IPS-11a (cell line): ENCODE measurements around the gene OSBPL9.

Source experiments
- H3K4me3 ChIP-seq: one replicate; pipeline ENCODE4 v1.5.1; 2013; ENCODE audit warnings: low read depth, low read length, control low read depth

The OSBPL9 gene, protein sequence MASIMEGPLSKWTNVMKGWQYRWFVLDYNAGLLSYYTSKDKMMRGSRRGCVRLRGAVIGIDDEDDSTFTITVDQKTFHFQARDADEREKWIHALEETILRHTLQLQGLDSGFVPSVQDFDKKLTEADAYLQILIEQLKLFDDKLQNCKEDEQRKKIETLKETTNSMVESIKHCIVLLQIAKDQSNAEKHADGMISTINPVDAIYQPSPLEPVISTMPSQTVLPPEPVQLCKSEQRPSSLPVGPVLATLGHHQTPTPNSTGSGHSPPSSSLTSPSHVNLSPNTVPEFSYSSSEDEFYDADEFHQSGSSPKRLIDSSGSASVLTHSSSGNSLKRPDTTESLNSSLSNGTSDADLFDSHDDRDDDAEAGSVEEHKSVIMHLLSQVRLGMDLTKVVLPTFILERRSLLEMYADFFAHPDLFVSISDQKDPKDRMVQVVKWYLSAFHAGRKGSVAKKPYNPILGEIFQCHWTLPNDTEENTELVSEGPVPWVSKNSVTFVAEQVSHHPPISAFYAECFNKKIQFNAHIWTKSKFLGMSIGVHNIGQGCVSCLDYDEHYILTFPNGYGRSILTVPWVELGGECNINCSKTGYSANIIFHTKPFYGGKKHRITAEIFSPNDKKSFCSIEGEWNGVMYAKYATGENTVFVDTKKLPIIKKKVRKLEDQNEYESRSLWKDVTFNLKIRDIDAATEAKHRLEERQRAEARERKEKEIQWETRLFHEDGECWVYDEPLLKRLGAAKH

DNA sequence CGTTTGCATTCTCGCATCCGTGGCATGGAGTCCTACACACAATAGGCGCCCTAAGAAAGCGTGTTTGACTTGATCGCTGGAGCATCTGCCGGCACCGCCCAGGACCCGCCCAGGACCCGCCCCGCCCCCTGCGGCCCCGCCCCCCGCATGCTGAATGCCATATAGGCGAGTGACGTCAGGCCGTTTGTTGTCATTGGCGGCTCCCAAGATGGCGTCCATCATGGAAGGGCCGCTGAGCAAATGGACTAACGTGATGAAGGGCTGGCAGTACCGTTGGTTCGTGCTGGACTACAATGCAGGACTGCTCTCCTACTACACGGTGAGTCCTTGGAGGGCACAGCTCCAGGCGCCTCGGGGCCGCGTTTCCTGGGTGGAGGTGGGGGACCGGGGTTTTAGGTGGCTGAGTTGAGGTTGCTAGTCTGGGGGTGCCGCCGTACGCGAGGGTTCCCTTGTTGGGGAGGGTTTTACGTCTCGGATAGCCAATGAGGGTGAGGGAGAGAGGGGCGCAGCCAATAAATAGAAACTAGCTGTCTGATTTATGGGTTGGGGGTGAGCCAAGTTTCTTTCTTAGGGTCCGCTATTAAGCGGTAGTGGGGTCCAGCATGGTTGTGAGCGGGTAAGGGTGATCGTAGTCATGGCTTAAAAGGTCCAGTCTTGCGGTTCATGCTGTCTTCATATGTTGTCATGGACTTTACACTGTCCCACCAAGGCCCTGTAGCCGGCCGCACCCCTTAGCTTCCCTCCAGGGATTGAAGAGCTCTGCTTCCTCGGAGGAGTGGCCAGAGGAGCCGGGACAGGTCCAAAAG is at the start of gene OSBPL9:
Gene OSBPL9, plus strand, starts transcription at position 190 of the 806 bp plus-strand sequence. Its CDS starts 19 bp downstream, at position 209.
- peak within 1 kb of the TSS; percentile 96 for H3K4me3 ChIP-seq

DNA sequence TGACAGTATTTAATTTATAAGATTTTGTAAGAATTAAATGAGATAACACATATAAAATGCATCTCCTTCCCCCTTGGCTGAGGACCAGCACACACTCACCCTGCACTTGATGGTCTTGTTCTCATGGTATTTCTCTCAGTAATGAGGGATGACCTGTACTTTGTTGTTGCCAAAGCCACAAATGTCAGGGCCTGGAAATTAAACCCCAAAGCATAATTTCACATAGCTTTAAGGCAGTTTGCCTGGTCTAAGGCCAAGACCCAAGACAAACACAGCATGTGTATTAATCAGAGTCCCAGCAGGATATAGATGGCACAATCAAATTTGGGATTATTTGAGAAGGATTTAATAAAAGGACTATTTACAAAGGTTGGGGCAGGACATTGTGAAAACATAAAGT is 49.2 kb upstream of the OSBPL9 start:
- H3K4me3 ChIP-seq = no peak overlapping the region

DNA sequence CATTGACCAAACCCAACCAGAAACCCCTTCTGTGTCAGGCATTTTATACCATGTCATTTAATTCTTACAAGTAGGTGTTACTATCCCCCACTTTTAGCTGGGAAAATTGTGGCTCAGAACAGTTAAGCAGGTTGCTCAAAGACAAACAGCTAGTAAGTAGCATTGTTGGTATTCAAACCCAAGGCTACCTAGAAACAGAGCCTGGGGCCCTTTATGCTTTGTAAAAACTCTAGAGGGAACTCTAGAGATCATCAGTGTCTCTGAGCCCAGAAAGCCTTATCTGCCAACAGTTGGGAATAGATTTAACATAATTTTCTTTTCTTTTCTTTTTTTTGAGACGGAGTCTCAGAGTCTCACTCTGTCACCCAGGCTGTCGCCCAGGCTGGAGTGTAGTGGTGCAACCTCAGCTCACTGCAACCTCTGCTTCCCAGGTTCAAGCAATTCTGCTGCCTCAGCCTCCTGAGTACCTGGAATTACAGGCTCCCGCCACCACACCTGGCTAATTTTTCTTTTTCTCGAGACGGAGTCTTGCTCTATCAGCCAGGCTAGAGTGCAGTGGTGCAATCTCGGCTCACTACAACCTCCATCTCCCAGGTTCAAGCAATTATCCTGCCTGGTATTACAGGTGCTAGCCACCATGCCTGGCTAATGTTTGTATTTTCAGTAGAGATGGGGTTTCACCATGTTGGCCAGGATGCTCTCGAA is 48.5 kb upstream of the OSBPL9 start:
- no peak overlapping the region for H3K4me3 ChIP-seq

DNA sequence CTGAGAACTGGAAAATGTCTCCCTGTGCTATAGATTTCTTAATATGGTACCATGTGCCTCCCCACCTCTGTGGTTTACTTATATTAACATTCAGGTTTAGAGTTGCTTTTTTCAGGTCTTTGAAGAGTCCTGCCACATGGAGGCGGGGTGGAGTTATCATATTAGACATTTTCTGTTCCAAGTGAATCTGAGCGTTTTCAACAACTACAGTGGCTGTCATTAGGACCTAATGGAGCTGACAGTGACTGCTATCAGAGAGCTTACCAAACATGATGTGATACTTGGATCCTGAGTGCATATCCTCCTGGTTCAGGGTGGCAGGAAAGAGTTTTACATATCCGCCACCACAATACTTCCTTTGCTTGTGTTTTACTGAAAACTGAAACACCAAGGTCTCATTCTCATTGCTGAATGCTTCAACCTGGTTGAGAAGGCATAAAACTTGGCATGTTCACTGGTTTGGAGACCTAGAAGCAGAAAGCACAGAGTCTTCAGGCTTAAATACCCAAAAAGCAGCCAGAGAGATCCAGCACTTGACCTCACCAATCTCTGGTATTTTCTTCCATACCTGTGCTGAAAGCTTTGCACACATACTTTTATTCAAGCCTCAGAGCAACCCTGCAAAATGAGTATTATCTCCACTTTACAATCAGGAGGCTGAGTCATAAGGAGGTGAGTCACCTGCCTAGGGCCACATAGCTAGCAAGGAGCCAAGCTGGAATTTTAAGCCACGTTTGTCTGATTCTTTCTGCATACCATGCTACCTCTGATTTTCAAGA is 47.4 kb upstream of the OSBPL9 start:
- H3K4me3 ChIP-seq = no peak overlapping the region

DNA sequence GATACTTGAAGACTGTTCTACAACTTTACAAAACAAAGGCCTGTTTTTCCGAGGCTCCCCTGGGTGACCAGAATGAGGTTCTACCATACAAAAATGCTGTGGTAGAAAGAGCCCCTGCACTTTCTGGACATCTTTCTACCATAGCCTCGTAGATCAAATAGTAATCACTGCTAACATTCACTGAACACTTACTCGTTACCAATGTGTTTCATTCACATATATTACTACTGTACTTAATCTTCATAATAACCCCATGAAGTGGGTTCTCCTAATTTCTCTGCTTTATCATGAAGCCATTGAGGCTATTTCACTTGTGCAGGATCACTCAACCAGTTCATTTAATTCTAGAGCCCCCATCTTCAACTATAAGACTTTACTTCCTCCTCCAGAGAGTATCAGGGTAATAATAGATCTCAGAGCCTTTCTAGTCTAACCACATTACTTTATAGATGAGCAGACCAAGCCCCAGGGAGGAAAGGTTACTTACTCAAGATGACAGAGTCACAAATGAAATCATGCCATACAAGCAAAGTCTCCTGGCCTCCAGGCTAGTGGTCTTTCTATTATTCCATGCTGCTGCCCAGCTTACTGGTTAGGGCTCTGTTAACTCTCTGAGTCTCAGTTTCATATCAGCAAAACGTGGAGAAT is 46.7 kb upstream of the OSBPL9 start:
- H3K4me3 ChIP-seq = no peak overlapping the region

DNA sequence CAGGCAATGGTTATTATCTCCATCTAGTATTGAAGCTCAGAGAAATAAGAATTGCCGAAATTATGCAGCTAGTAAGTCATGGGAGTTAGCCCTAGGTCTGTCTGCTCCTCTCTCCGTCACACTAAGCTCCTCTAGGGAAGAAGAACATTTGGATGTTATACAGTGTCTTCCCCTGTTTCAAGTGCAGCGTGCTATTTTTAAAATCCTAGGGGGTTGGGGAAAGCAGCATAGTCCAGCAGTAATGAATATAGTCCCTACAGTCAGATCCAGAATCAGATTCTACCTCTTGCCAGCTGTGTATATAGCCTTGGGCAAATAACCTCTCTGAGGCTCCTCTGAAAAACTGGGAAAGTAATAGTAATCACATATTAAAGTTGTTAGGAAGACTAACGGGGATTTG is 44.5 kb upstream of the OSBPL9 start:
- H3K4me3 ChIP-seq = no peak overlapping the region

DNA sequence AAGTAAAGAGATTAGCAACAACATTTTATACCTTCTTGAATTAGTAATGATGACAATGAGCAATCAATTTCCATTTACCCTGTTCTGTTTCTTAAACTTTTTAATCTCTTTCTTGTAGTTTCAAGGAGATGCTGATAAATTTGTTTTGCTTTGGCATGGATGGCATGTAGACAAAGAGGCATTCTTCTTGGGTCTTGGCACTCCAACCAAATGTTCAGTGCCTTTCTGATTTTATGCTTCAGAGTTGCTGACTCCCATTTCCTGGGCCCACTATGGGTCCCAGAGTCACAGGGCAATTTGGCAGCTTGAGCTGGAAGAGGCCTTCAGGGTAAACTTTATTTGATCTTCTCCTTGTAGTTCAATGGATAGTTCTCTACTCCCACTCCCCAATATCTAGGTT is 42.1 kb upstream of the OSBPL9 start:
- no peak overlapping the region for H3K4me3 ChIP-seq

DNA sequence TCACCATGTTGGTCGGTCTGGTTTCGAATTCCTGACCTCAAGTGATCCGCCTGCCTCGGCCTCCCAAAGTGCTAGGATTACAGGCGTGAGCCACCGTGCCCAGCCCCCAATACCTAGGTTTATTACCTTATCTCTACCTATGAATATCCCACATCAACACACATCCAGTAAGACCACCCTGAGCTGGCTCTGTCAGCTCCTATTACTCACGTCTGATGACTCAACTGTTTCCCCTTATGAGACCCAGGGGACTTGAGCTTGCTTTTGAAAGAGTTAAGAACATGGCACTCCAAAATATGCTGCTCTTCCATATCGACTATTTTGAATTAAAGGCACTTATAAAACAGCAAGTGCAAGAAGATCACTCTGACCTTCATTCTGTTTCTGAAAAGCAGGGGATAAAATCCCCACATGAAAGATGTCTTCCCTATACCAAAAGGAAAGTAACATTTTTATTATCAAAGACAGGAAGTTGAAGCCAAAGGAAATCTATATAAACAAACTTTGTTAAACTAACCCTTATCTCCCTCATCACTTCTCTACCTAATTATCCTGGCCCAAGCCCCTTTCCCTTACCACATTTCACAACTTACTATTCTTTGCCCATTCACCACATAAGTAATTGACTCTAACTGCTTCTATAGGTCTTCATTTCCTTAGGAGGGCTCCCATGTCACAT is 41.3 kb upstream of the OSBPL9 start:
- no peak overlapping the region for H3K4me3 ChIP-seq

DNA sequence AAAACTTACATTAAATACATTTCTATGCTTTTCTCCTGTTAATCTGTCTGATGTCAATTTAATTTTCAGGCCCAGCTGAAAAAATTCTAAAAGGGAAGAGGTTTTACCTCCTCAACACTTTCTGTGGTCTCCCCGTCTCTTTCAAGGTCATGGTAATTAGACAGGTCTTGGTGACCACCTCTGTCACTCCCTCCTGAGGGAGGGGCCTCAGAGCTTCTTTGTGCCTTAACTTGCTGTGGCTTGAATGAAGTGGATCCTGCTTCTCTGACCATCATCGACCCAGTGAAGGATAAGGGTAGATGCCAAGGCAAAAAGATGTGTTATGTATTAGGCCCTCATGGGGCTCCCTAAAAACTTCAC is 40.8 kb upstream of the OSBPL9 start:
- H3K4me3 ChIP-seq = no peak overlapping the region

DNA sequence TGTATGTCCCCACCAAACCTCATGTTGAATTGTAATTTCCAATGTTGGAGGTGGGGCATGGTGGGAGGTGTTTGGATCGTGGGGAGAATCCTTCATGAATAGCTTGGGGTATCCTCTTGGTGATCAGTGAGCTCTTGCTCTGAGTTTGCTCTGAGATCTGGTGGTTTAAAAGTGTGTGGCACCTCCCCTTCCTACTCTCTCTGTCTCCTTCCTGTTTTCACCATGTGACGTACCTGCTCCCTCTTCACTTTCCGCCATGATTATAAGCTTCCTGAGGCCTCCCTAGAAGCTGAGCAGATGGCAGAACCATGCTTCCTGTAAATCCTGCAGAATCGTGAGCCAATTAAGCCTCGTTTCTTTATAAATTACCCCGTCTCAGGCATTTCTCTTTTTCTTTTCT is 40.0 kb upstream of the OSBPL9 start:
- no peak overlapping the region for H3K4me3 ChIP-seq

DNA sequence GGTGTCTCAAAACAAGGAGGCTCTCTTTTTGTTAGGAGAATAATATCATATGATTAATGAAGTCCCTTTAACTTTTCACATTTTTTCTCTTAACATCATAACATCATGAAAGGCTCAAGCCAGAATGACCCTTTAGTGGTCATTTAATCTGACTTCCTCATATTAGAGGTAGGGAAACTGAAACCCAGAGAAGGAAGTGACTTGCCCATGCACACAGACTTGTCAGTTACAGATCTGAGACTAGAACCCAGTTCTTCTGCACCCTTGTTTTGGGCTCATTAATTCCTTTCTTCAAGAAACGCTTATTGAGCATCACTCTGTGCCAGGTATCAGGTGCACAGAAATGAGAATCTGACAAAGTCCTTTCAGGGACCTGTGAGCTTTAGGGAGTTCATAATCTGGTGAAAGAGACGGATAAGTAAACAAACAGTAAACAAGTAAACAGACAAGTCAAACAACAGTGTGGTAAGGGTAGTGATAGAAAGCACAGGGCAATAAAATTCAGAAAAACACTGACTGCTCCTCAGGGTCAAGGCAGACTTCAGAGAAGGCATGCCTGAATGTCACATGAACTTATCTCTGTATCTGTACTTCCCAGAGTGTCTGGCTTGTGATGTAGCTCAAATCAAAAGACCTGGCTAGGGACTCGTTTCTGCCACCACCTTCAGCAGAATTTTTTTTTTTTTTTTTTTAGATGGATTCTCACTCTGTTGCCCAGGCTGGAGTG is 38.3 kb upstream of the OSBPL9 start:
- H3K4me3 ChIP-seq = no peak overlapping the region

DNA sequence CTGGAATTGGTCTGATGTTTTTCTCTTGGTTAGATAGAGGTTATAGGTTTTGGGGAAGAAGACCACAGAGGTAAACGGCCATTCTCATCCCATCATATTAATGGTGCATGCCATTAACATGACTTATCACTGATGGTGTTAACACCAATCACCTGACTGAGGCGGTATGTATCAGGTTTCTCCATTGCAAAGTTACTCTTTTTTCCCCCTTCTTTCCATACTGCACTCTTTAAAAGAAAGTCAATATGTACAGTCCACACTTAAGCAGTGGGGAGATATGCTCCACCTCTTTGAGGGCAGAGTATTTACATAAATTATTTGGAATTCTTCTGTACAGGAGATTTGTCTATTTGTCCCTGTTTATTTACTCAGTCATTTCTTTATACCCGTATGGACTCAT is 35.7 kb upstream of the OSBPL9 start:
- no peak overlapping the region for H3K4me3 ChIP-seq

DNA sequence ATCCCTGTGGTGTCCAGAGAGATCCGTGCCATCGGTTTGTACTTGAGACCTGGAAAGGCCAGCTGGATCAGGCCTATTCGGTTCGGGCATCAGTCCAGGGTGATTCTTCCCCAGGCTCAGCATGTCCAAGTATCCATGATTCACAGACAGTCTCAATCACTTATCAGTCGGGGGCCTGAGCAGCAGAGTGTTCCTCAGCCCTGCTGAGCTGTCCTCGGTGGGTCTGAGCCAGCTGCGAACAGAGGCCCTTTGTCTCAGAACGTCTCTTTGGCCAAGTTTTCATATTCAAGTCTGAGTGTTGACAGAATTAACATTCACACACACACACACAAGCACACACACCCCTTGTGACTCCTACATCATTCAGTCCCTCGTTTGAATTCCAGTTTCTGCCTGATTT is 33.4 kb upstream of the OSBPL9 start:
- H3K4me3 ChIP-seq = no peak overlapping the region

DNA sequence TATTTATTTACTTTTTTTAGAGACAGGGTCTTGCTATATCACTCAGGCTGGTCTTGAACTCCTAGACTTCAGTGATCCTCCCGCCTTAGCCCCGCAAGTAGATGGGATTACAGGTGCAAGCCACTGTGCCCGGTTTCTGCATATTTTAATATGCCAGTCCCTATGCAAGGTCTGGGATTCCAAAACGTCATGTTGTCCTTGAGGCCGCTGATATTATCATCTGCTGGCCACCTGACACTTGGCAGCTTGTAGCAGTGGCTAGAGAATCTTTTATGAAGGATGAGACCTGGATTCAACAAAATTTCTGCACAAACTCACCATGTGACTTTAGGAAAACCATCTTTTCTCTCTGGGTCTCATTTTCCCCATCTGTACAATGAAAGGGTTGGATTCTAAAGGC is 32.9 kb upstream of the OSBPL9 start:
- H3K4me3 ChIP-seq = no peak overlapping the region

DNA sequence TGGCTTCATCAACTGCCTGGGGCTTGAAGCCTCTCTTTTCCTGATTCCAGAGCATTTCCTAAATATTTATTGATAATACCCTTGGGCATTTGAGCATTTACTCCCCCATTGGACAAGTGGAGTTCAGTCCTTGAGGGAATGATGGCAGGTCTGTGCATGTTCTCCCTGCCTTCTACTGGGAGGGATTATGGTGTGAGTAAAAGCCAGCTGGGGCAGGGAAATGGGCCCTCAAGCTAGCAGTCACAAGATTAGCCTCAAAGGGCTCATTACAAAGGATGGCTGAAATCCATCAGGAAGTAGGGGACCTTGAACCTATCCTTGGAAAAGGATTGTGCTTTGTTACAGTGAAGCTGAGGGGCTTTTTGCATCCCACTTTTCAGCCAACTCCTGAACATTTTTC is 24.2 kb upstream of the OSBPL9 start:
- H3K4me3 ChIP-seq = no peak overlapping the region

DNA sequence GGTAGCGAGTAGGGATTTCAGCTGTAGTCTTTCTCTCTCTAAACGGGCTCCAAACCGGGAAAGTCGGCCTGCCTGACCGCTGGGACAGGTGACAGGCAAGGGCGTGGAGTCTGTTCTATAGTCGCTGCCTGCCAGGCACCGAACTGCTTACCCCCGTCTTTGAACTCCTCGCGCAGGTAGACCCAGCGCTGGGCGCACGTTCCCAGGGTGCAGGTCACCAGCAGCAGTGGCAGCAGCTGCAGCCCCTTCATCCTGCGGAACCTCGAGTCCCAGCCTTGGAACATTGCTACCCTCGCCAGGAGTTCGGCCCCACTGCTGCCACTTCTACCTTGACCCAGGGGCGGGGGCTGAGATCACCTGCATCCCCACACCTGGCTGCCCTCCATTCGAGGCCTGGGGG is 22.2 kb upstream of the OSBPL9 start:
- H3K4me3 ChIP-seq = no peak overlapping the region

DNA sequence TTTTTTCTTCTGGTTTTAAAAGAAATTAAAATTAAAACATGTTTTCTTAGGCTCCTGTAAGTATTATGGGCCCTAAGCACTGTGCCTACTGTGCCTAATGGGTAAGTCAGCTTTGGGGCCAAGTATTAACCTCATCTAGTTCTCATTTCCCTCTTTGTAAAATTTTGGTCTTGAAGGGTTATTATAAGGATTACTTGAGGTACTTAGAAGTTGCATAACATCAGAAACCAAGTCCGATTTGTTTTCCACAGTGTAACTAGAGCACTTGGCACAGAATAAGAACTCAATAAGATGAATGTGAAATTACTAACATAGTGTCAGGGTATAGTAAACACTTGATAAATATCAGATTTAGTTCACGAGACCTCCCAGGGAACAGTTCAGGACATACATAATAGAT is 16.4 kb upstream of the OSBPL9 start:
- no peak overlapping the region for H3K4me3 ChIP-seq

DNA sequence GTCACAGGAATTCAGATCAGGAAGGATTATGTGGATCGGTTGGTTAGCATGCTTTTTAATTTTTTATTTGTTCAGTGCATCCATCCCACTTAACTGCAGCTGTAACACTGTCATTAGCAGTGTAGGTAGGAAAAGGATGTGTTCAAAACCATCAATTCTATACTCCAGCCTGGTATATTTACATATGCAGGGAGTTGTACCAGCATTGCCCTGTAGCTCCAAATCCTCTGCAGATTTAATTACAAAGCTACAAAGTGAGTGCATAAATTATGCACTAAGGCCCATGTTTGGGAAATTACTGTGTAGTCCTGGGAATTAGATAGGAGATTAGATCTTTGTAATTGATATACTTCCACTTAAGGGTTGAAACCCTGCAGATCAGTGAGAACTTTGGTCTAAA is 15.9 kb upstream of the OSBPL9 start:
- no peak overlapping the region for H3K4me3 ChIP-seq
